Right renal pelvis (tissue), 4 donors: ENCODE measurements around the gene TMEM179. TPM values are rescaled to one million over a fixed set of nuclear protein-coding genes. Genes with fewer than 3 reads are reported as not detected.
"Not testable (repeated sequence)": the region's sequence is repeated elsewhere in the genome, so short reads cannot be mapped to it uniquely, and the experiment has no call there.

Experiments used
- DNase-seq, 4 donors: peaks; one replicate each; pipeline ENCODE4 v3.0.0-alpha.2; 2013; ENCODE audit warnings: low read depth in 4 of 4, low spot score in 3 of 4, missing footprints in 1 of 4
- polyA plus RNA-seq, 4 donors: library from polyadenylated mRNA; unstranded; fragments of 120-200 nt; gene quantifications; one replicate each; pipeline ENCODE4 v1.2.1, GENCODE V29; 2013; ENCODE audit not compliant: insufficient read length in 4 of 4

TMEM179 gene
- polyA plus RNA-seq, 4 donors, result 0.87 to 1.6 (median 1.2) TPM

DNA sequence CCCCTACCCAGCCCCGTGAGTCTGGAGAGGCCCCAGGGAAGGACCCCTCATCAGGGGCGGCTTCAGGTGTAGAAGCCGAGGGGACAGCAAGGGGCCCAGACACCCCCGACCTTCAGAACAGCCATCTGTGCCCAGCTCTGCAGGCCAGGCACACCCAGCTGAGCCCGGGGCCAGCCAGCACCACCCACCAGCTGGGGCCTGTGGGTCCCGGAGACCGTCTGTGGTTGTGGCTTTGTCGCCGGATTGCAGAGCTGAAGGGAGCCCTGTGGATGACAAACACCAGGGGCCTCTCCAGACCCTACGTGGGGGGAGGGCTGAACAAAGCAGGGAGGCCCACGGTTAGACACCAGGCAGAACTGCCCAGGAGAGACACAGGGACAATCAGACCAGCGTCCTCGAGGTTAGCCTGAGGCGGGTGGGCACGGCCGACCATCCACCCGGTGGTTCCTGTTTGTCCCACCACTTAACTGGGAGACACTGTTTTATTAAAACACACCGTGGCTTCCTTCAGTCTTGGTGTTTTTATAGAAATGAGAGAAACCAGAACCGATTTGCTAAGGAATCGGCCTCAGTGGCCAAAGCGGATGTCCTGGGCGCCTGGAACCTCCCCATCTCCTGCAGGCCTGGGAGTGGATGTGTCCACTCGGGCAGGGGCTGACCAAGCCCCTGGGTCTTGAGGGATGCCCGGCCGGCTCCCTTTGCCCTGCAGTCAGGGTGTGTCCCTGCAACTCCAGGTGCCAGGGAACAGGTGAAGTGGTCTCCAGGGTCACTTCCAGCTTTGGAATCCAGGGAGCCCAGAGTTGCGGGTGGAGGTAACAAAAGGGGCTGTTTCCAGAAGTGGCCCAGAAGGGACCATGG is 15.0 kb downstream of the TMEM179 start:
- no peak for DNase-seq

DNA sequence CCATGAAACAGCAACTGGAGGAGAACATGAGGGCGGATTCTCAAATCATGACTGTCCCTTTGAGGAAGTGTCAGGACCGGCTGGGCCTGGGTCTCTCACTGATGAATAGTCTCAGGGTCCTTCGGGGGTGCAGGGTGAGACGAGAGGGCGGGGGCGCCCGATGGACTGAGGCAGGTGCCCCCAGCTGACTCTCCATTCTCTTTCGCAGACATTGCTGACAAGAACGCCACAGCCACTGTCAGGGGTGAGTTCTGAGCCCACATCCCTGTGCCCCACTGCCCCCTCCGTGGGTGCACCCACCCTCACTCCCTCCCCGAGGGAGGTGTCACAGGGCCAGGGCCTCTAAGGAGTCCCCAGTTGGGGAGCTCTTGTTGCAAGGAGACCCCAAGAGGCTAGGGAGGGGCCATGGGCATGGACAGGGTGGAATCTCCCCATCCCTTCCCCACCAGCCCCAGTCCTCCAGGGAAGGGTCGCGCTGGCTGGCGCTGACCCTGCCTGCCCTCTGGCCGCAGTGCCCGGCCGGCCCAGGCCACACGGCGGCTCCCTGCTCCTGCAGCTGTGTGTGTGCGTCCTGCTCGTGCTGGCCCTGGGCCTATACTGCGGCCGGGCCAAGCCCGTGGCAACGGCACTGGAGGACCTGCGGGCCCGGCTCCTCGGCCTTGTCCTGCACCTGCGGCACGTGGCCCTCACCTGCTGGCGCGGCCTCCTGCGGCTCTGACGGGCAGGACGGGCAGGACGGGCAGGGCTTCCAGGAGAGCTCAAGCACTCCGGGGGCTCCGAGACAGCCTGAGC is 16.3 kb downstream of the TMEM179 start:
- DNase-seq, result no peak

- DNase-seq, result no peak
Measured at GRCh38 chr14:104587641-104588040, 16.9 kb downstream of the TMEM179 start.

GRCh38 chr14:104586832-104587620 is 17.5 kb downstream of the TMEM179 start:
- no peak for DNase-seq

DNA sequence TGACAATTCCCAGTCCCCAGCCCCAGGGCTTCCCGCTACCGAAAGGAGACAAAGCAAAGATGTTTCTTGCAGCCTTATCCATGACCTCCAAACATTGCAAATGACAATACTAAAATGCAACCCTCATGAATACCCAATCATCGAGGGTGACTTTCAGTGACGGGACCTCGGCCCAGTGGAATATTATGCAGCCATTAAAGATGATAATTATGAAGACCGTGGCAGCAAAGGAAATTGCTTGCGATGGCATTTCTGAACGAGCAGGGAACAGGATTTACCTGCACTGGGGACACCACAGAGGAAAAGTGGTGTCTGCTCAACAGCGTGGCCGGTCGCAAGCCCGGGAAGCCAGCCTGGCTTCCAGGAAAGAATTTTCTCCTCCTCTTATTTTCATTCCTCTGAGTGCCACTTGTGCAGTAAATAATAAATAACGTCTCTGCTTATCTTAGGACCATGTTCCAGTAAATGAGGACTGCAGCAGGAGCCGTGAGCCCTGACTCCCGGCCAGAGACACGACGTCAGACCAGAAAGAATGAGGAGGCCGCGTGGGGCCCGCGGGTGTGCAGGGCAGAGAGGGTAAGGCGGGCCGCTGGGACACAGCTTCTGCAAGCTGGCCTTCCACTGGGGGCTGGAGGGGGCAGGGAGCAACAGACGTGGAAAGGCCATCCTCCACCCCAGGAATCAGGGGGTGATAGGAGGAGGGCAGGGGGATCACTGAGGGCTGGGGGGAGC is 18.4 kb downstream of the TMEM179 start:
- no peak for DNase-seq

GRCh38 chr14:104584557-104584956 is 20.0 kb downstream of the TMEM179 start:
- no peak for DNase-seq

GRCh38 chr14:104583424-104584306 is 20.9 kb downstream of the TMEM179 start:
- no peak for DNase-seq

DNA sequence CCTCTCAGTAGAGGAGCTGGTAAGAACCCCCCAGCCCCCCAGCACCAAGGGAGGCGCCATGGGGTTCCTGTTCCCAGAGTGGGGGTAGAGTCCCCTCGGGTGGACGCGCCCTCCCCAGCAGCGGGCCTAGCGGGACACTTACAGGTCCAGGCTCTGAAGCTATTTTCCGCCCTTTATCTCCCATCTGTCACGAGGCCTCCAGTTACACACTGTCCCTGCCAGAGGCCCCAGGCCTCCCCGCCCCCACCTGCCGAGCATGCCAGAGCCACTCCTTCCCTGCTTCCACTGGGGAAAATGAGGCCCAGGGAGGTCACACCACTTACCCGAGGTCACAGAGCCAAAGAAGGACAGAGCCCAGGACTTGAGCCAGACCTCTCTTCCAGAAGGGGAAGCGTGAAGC is 21.9 kb downstream of the TMEM179 start:
- DNase-seq, result no peak

- DNase-seq, result no peak
Measured at GRCh38 chr14:104582005-104582404, 22.6 kb downstream of the TMEM179 start.

GRCh38 chr14:104581521-104581920 is 23.1 kb downstream of the TMEM179 start:
- no peak for DNase-seq

GRCh38 chr14:104580961-104581360 is 23.6 kb downstream of the TMEM179 start:
- no peak for DNase-seq

DNA sequence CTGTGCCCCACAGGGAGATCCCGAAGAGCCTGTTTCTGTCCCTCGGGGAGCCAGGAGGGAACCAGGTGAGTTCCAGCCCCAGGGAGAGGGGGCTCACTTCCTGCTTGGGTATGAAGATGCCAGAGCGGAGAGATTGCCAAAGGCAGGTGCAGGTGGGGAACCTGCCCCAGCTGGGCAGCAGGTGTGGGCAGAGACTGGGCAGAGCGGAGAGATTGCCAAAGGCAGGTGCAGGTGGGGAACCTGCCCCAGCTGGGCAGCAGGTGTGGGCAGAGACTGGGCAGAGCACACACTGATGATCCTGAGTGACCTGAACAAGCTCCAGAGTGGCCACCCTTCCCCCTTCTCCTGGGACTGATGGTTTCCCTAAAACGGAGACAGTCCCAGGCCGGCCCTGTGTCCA is 24.6 kb downstream of the TMEM179 start:
- DNase-seq, result not testable (repeated sequence)

DNA sequence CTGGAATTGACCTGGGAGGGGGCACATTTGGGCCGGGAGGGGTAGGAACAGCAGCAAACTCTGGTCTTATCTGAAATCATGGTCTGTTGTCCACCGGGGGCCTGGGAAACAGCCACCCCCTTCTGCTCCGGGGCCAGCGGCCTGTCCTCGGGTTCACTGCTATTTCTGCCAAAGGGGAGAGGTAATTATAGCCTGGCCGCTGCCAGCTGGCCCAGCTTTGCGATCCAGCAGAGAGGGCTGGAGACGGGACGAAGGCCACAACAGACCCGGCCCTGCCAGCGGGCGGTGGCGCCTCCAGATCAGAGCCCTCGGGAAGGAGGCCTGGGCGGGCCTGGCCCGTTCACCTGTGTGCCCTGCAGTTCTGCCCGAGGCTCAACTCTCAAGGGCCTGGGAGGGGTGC is 25.1 kb downstream of the TMEM179 start, which contains the start of gene C14orf180:
TSS of gene C14orf180 (plus strand) at position 258 of the 400 bp plus-strand sequence. CDS start 6,667 bp downstream, outside the sequence.
- no peak for DNase-seq

GRCh38 chr14:104578321-104578720 is 26.3 kb downstream of the TMEM179 start:
- no peak for DNase-seq

DNA sequence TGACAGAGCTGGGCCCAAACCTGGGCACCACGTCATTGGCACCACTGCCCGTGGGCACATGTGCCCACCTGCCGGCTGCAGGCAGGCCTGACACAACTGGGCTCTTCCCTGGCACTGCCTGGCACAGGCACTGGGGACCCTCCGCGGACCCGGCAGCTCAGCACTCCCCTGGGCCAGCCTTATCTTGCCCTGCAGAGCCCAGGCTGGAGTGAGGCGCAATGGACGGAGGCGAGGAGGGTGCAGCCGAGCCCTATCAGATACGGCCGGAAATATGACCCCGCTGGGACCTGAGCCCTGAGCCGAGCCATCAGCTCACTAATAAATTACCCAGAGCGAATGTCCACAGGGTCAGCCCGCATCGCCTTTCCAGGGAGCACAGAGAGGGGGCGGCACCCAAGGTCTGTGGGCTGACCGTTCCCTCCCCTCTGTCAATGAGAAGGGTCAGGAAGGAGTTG is 26.7 kb downstream of the TMEM179 start:
- DNase-seq, result no peak

DNA sequence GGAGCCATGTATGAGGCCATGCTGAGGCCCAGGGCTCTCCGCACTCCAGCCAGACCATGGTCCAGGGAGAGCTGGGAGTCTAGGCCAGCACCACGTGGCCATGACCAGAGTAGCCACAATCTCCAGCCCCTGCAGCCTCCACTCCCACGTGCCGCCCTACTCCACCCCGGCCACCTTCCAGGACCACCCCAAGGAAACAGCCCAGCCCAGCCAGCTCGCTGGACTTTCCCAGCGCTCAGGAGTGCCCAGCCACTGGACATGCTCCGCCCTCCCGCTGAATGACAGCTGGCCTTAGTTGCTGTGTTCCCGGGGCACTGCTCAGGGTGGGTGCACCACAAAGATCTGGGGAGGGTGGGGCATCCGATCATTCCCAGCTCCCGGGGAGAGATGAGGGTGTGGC is 27.1 kb downstream of the TMEM179 start:
- no peak for DNase-seq

DNA sequence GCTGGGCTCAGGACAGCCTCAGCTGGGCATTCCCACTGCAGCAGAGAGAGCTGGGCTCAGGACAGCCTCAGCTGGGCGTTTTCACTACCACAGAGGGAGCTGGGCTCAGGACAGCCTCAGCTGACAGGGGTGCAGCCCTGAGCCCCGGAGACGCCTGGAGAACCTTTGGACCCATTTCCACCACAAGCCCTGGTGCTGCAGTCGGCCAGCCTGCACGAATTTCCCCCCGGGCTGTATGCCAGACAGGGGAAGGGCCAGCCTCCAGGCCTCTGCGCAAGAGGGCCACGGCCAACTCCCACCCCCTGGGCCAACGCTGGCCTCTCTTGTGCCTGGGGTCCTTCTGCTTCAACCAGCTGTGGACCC is 27.6 kb downstream of the TMEM179 start:
- DNase-seq, result no peak

- DNase-seq, result no peak
Measured at GRCh38 chr14:104576232-104576969, 28.2 kb downstream of the TMEM179 start.
